ENCODE results near the gene IZUMO1R.
"Not testable (repeated sequence)": the region's sequence is repeated elsewhere in the genome, so short reads cannot be mapped to it uniquely, and the experiment has no call there.

The IZUMO1R gene

DNA sequence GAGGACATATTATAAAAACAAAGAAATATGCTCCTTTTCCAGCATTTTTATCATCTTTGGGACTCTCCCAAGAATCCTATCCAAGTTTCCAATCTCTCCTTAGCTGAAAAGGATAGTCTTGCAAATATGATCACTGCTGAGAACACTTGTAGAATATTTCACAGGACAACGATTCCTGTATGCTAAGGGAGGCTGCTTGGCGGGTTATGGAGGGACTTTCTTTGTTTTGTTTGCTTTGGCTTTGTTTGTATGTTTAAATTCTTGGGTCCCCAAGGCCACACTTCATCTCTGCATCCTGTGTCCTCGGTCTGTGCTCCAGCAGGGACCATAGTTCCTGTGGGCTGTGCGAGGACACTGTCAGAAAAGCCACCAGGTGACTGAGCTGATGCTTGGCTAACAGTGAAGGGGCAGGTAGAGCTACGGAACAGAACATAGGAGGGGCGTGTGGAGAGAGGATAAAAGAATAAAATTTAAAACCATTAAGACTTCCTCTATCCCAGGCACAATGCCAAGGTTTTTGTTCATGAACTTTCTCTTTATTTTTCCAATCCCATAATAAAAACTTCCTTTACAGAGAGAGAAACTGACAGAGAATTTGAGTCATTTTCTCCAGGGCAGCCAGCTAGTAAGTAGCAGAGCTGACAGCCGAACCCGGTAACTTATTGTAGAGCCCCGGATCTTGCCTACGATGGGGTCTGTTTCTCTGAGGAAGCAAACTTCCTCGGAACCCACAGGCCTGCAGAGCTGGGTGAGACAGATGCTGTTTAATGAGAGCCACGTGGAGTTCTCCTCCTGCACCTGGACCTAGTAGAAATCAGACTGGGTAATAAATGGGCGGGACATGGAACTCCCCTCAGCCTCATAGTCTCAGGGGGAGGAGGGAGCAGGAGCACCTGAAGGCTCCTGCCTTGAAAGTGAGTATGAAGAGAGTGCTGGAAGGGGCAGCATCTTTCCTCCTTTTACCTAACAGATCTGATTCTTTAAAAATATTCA, at the start of gene IZUMO1R:
TSS of gene IZUMO1R (plus strand) at position 615 of the 993 bp plus-strand sequence. CDS start 1,057 bp downstream, outside the sequence.
- DNase-seq (ENCODE audit: low read depth in 2 of 2): no peak

GRCh38 chr11:94271885-94272372, 32.5 kb upstream of the IZUMO1R start:
- DNase-seq (ENCODE audit: low read depth in 2 of 2): no peak

DNA sequence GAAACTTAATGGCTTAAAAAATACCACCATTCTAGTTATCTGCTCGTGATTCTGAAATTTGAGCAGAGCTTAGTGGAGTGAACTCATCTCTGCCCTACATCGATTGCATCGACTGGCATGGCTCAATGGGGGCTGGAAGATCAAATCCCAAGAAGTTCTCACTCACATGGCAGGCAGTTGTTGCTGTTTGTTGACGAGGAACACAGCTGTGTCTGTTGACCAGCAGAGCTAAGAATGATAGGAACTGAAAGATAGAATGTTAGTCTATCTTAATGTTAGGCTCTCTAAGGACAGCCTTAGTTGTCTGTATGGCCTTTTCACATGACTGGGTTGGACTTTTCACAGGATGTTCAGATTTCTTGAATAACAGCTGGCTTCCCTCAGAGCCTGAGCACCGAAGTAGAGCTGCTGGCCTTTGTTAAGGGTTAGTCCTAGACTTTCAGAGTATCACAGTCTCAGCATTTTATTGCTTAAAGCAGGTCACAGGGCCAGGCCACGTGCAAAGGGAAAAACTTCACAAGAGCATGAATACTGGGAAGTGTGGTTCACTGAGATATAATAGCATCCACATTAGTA, 31.6 kb upstream of the IZUMO1R start:
- no peak for DNase-seq (ENCODE audit: low read depth in 2 of 2)

DNA sequence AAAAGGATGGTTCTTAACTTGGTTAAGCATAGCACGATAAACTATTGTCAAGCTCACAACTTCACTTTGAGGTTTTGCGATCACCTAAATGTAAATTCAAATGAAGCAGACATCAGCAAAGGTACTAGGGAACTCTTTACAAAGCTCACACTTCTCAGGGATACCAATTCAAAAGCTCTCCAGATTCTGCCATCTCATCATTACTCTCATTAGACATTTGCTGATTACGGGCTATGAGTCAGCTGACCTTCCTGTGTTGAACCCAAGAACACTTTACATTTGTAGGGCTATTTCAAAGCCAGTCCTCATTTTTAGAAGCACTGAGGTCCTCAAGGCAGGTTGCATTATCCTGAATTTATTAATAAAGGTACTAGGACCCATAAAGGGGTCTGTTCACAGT, 28.4 kb upstream of the IZUMO1R start:
- DNase-seq (ENCODE audit: low read depth in 2 of 2): no peak

DNA sequence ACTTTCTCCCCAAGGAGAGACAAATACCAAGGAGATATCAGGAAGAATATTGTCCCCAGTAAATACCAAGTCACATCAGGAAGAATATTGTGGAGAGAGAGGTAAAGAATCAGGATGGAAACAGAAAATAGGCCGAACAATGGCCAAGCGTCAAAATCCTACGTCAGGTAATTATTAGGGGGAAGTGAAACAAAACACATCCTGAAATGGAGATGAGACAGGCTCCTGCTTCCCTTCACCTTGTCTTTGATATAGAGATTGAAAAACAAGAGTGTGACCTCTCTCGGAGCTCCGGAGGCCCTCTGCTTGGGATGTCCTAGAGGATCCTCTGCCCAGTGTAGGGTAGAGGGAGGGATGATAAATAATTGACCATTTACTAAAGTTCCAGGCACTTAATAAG, 27.4 kb upstream of the IZUMO1R start:
- no peak for DNase-seq (ENCODE audit: low read depth in 2 of 2)

- DNase-seq (ENCODE audit: low read depth in 2 of 2): not testable (repeated sequence)
Observed at GRCh38 chr11:94278207-94278606, 26.2 kb upstream of the IZUMO1R start.

- DNase-seq (ENCODE audit: low read depth in 2 of 2): no peak
Observed at GRCh38 chr11:94279996-94280395, 24.4 kb upstream of the IZUMO1R start.

GRCh38 chr11:94281324-94281723, 23.1 kb upstream of the IZUMO1R start:
- DNase-seq (ENCODE audit: low read depth in 2 of 2): no peak

- no peak for DNase-seq (ENCODE audit: low read depth in 2 of 2)
Observed at GRCh38 chr11:94283678-94284077, 20.7 kb upstream of the IZUMO1R start.

DNA sequence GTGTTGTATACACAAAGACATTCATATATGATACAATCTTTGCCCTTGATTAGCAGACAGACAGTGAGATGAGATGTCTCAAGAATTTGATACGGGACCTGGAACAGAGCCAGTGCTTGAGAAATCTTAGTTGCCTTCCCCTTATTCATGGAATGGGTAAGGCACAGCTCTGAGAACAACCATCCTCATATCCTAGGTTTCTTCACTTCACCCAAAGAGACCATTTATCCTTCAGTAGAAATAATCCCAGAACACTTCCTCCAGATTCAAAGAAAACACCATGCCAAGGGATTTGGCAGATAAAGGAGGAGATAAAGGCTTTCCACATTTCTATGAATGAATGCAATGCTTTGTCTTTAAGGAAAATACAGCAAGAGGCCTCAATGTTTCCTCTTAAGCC, 8.8 kb upstream of the IZUMO1R start:
- no peak for DNase-seq (ENCODE audit: low read depth in 2 of 2)

GRCh38 chr11:94297985-94298576, 6.3 kb upstream of the IZUMO1R start:
- no peak for DNase-seq (ENCODE audit: low read depth in 2 of 2)

GRCh38 chr11:94302776-94303175, 1.6 kb upstream of the IZUMO1R start:
- DNase-seq (ENCODE audit: low read depth in 2 of 2): no peak

DNA sequence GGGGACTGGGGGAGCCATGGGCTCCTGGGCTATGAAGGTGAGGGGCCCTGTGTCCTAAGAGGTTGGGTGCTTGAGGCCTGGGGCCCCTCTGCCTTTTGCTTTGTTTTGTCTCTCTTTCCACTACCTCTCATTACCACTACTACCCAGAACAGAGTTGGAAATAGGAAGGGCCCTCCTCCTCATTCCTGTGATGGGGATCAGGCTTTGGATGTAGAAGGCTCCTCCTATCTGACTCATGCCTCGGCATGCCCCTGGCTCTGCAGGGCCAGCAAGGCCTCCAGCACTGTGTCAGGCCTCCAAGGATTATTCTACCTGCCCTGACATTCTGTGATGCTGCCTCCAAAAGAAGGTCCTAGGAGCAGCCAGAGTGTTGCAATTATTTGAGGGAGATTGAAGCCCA, 766 bp downstream of the IZUMO1R start:
- DNase-seq (ENCODE audit: low read depth in 2 of 2): no peak

- no peak for DNase-seq (ENCODE audit: low read depth in 2 of 2)
Observed at GRCh38 chr11:94307101-94307791, 2.9 kb downstream of the IZUMO1R start.

- no peak for DNase-seq (ENCODE audit: low read depth in 2 of 2)
Observed at GRCh38 chr11:94308024-94308423, 3.6 kb downstream of the IZUMO1R start.

- no peak for DNase-seq (ENCODE audit: low read depth in 2 of 2)
Observed at GRCh38 chr11:94309757-94310156, 5.4 kb downstream of the IZUMO1R start.

DNA sequence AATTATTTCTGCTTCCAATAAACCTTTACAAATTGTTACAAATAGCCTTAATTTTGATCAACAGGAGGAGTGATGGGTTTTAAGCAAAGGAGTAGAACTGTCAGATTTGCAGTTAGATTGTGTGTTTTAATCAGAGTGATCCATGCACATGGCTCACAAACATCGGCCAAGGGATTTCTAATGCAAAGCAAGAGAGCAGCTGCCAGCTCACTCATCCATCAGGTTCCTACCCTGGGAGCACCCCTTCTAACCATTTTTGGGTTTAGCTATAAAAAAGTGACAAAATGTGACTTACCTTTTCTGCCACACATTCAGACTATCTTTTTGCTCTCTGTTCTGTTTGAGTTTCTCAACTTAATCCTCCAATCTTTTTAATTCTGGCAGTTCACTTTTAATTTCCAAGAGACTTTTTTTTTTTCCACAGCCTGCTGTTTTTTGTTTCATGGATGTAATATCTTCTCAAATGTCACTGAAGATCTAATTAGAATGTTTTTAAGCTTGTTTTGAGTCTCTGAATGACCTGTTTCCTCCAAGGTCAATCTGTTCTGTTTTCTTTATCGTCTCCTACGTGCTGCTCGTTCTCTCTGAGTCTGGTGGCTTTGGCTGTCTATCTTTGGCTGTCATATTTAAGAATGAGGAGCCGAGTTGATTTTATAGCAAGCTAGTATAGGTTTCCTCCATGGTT, 6.0 kb downstream of the IZUMO1R start:
- DNase-seq (ENCODE audit: low read depth in 2 of 2): no peak

DNA sequence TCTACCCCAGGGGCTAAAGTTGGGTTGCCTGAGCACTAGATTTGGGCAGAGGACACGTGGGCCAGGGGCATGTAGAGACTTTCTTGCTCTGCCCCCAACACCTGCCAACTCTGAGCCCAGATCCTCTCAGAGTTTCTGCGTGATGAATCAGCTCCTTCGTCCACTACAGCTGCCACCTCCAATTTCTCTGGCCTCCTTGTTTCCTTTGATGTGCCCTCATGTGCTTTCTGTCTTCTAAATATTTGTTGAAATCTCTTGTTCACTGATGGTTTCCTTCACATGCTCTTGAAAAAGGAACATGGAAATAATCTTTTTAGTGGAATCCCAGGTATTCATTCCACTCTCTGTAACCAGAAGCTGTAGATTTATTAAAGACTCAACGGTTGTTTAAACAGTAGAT, 8.0 kb downstream of the IZUMO1R start:
- DNase-seq (ENCODE audit: low read depth in 2 of 2): no peak

DNA sequence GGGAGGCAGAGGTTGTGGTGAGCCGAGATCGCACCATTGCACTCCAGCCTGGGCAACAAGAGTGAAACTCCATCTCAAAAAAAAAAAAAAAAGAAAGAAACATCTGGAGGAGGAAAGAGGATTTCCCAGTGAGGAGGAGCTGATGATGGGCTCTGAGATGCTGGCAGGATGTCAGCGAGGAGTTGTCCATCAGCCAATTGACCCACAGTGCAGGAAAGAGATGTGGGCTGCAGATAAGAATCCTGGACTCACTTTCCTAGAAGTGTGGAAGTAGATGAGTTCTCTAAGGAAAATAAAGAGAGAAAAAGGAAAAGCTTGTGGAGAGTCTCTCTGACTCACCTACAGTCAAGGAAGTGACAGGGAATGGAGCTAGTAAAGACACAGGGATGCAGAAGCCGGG, 9.7 kb downstream of the IZUMO1R start:
- DNase-seq (ENCODE audit: low read depth in 2 of 2): no peak

DNA sequence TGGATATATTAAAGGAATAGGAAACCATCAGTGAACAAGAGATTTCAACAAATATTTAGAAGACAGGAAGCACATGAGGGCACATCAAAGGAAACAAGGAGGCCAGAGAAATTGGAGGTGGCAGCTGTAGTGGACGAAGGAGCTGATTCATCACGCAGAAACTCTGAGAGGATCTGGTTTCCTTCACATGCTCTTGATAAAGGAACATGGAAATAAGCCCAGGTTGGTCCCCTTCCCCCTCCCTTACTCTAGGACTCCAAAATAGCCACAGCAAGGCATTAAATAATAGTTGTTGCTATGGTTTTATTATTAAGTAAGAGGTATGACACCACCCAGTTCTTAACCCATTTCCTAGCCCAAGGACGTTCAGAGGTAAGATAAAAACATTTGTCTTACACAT, 11.3 kb downstream of the IZUMO1R start:
- DNase-seq (ENCODE audit: low read depth in 2 of 2): no peak

DNA sequence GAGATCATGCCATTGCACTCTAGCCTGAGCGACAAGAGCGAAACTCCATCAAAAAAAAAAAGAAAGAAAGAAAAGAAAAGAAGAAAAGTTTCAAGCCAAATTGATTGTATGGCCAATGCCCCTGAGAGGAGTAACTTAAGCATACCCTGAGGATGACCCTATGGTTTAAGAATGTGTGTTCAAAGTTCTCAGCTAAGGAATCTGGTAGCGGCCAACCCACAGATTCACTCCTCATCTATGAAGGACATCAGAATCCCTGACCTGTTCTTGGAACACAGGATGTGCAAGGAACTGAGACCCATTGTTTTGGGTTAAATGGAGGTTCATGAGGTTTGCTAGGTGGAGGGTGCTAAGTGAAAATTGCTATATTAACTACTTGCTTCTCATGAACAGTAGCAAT, 18.1 kb downstream of the IZUMO1R start:
- no peak for DNase-seq (ENCODE audit: low read depth in 2 of 2)
